LNCAP (cell line): ENCODE results near the gene RAPGEF6.

Source experiments
- CTCF ChIP-seq: fragments of 450-650 bp; IDR thresholded peaks from 2 replicates; pipeline ENCODE4 v1.5.1; 2017; ENCODE audit warnings: mild to moderate bottlenecking

The RAPGEF6 gene

GRCh38 chr5:131536211-131536826 is 98.7 kb downstream of the RAPGEF6 start:
- TF ChIP-seq CTCF = no peak

- TF ChIP-seq CTCF = no peak
Measured at GRCh38 chr5:131534974-131535373, 100.1 kb downstream of the RAPGEF6 start.

- TF ChIP-seq CTCF = peak; percentile 31; the same call in 1 of the 2 replicates
Measured at GRCh38 chr5:131533836-131534235, 101.2 kb downstream of the RAPGEF6 start.

- no peak for TF ChIP-seq CTCF
Measured at GRCh38 chr5:131532031-131532640, 102.9 kb downstream of the RAPGEF6 start.

- TF ChIP-seq CTCF = no peak
Measured at GRCh38 chr5:131530706-131531331, 104.2 kb downstream of the RAPGEF6 start.

GRCh38 chr5:131528682-131529081 is 106.3 kb downstream of the RAPGEF6 start:
- TF ChIP-seq CTCF = no peak

- TF ChIP-seq CTCF = no peak
Measured at GRCh38 chr5:131525805-131526204, 109.2 kb downstream of the RAPGEF6 start.
